GM12878 (cell line): ENCODE measurements around the gene ITGAD. TPM values are rescaled to one million over a fixed set of nuclear protein-coding genes. Genes with fewer than 3 reads are reported as not detected.

Experiments used
- ATF3 ChIP-seq: IDR thresholded peaks from 2 replicates; pipeline ENCODE4 v1.6.1; 2011; ENCODE audit warnings: low read depth, mild to moderate bottlenecking, low read length, moderate library complexity, borderline replicate concordance; ENCODE audit errors: extremely low read depth
- BHLHE40 ChIP-seq, 2 experiments: fragments of 450-650 bp in 1 of 2; IDR thresholded peaks; 2 replicates each; pipeline ENCODE4 v1.6.1; 2011 to 2017; ENCODE audit warnings: low read depth in 2 of 2, borderline replicate concordance in 1 of 2, improper control_type of control experiment in 1 of 2, low read length in 1 of 2, mild to moderate bottlenecking in 1 of 2
- CTCF ChIP-seq, 3 experiments: IDR thresholded peaks in 2 of 3; conservative IDR thresholded peaks in 1 of 3; 2 replicates each; pipeline ENCODE4 v1.5.1; 2011; ENCODE audit warnings: low read depth in 3 of 3, low read length in 3 of 3, mild to moderate bottlenecking in 3 of 3, control low read depth in 2 of 3, moderate library complexity in 2 of 3, inconsistent platforms in 1 of 3, mixed read lengths in 1 of 3; ENCODE audit not compliant: control insufficient read depth in 2 of 3, insufficient read depth in 1 of 3; ENCODE audit errors: extremely low read depth in 1 of 3
- DPF2 ChIP-seq: fragments of 450-650 bp; IDR thresholded peaks from 2 replicates; pipeline ENCODE4 v1.6.1; 2017; ENCODE audit warnings: mild to moderate bottlenecking
- IKZF2 ChIP-seq, 2 experiments: fragments of 450-650 bp; IDR thresholded peaks; 2 replicates each; pipeline ENCODE4 v1.6.1; 2017; ENCODE audit warnings: mild to moderate bottlenecking in 2 of 2, moderate library complexity in 2 of 2
- MXI1 ChIP-seq: fragments of 150-350 bp; IDR thresholded peaks from 2 replicates; pipeline ENCODE4 v1.6.1; 2011; ENCODE audit warnings: low read depth, mild to moderate bottlenecking, inconsistent platforms, low read length, improper control_type of control experiment
- MYC ChIP-seq: IDR thresholded peaks from 2 replicates; pipeline ENCODE4 v1.6.1; 2011; ENCODE audit warnings: mild to moderate bottlenecking, low read length, moderate library complexity, inconsistent platforms; ENCODE audit not compliant: insufficient read depth, insufficient replicate concordance, insufficient read length, severe bottlenecking
- NBN ChIP-seq: fragments of 450-650 bp; IDR thresholded peaks from 2 replicates; pipeline ENCODE4 v1.6.1; 2016
- NKRF ChIP-seq: fragments of 450-650 bp; conservative IDR thresholded peaks from 2 replicates; pipeline ENCODE4 v1.6.1; 2017; ENCODE audit warnings: mild to moderate bottlenecking, moderate library complexity
- POU2F2 ChIP-seq: IDR thresholded peaks from 3 replicates; pipeline ENCODE4 v1.6.1; 2011; ENCODE audit warnings: low read depth, mild to moderate bottlenecking, low read length, borderline replicate concordance
- RB1 ChIP-seq: fragments of 450-650 bp; formaldehyde crosslinking; IDR thresholded peaks from 2 replicates; pipeline ENCODE4 v1.6.1; 2017; ENCODE audit warnings: mild to moderate bottlenecking, borderline replicate concordance
- RCOR1 ChIP-seq: conservative IDR thresholded peaks from 2 replicates; pipeline ENCODE4 v1.6.1; 2012; ENCODE audit warnings: low read depth, low read length, improper control_type of control experiment
- SMC3 ChIP-seq: IDR thresholded peaks from 2 replicates; pipeline ENCODE4 v1.6.1; 2011; ENCODE audit warnings: low read length, improper control_type of control experiment, borderline replicate concordance
- STAT3 ChIP-seq: IDR thresholded peaks from 2 replicates; pipeline ENCODE4 v1.6.1; 2011; ENCODE audit warnings: low read depth, low read length, improper control_type of control experiment
- SUPT20H ChIP-seq: IDR thresholded peaks from 2 replicates; pipeline ENCODE4 v1.6.1; 2011; ENCODE audit warnings: low read depth, mild to moderate bottlenecking, low read length, moderate library complexity, borderline replicate concordance; ENCODE audit not compliant: control insufficient read depth
- TBL1XR1 ChIP-seq: IDR thresholded peaks from 2 replicates; pipeline ENCODE4 v1.6.1; 2012; ENCODE audit warnings: low read depth, low read length, improper control_type of control experiment
- TCF12 ChIP-seq: IDR thresholded peaks from 2 replicates; pipeline ENCODE4 v1.6.1; 2011; ENCODE audit warnings: low read depth, mild to moderate bottlenecking, low read length
- ZNF687 ChIP-seq: fragments of 450-650 bp; IDR thresholded peaks from 2 replicates; pipeline ENCODE4 v1.6.1; 2017; ENCODE audit warnings: mild to moderate bottlenecking, moderate library complexity
- polyA plus RNA-seq, 11 experiments: library from polyadenylated mRNA; depleted of rRNA in 4 of 11; unstranded in 6 of 11; stranded (reverse) in 5 of 11; fragments of >200 nt; fragmentation: Nextera tagmentation in 4 of 11; fragmentation: Illumina TruSeq in 1 of 11; extraction: Ambion mirVana in 4 of 11; extraction: Trizol in 1 of 11; gene quantifications; 1 replicate in 1 of 11; 2 replicates in 10 of 11; pipeline versions ENCODE4 v1.2.1 to v1.2.3, GENCODE V29; 2011 to 2016; ENCODE audit warnings: inconsistent platforms in 2 of 11, missing spikeins in 2 of 11, low read depth in 1 of 11
- total RNA-seq, 4 experiments: library from RNA; depleted of rRNA in 3 of 4; stranded (reverse); fragments of >200 nt in 3 of 4; fragmentation: Illumina TruSeq in 1 of 4; extraction: Trizol in 1 of 4; gene quantifications; 2 replicates each; pipeline versions ENCODE4 v1.2.1 to v1.2.3, GENCODE V29; 2013 to 2021

Gene ITGAD
- total and polyA plus RNA-seq, 10 of the 15 experiments (the other 5 are each of a cell fraction or from before 2014, with no cell fraction given), result 0.29 to 4.0 (median 1.2) TPM

- no peak for TF ChIP-seq CTCF (IDR thresholded peaks at IDR 0.05 in 2 of 3, conservative IDR thresholded peaks at IDR 0.05 in 1 of 3; ENCODE audit: control insufficient read depth in 2 of 3, extremely low read depth in 1 of 3, insufficient read depth in 1 of 3, low read depth in 3 of 3, low read length in 3 of 3)
- no peak for TF ChIP-seq MYC
- no peak for TF ChIP-seq STAT3
- TF ChIP-seq ATF3, result no peak
- no peak for TF ChIP-seq TCF12
- TF ChIP-seq BHLHE40 (IDR thresholded peaks at IDR 0.05; ENCODE audit: borderline replicate concordance in 1 of 2, low read depth in 2 of 2, low read length in 1 of 2), result peak; percentile 84 to 85
- TF ChIP-seq SMC3, result no peak
- peak; percentile 96 to 97 for TF ChIP-seq IKZF2 (IDR thresholded peaks at IDR 0.05)
- TF ChIP-seq RB1, result no peak
- no peak for TF ChIP-seq SUPT20H
- 0 out of 2 replicates have a peak, but pooled peaks have one; percentile 27 for TF ChIP-seq MXI1
- no peak for TF ChIP-seq ZNF687
- TF ChIP-seq POU2F2, result peak; percentile 65; the same call in 2 of the 3 replicates
- no peak for TF ChIP-seq NBN
- TF ChIP-seq TBL1XR1, result peak; percentile 88
- peak; percentile 95 for TF ChIP-seq DPF2
- TF ChIP-seq RCOR1, result no peak
- TF ChIP-seq NKRF, result no peak; the same call in 1 of the 2 replicates
These were observed 48.4 kb upstream of the ITGAD start (continued) for GRCh38 chr16:31344712-31345111.
